Activated CD8-positive, alpha-beta memory T cell treated with anti-CD3 and anti-CD28 coated beads for 4 hours (primary cell): ENCODE data around the gene HAUS8.
"Not testable (repeated sequence)": the region's sequence is repeated elsewhere in the genome, so short reads cannot be mapped to it uniquely, and the experiment has no call there.

Source experiments
- DNase-seq, 2 donors: peaks; one replicate each; pipeline ENCODE4 v3.0.0-alpha.2; 2020; ENCODE audit warnings: low read depth in 2 of 2

HAUS8 gene

GRCh38 chr19:17101686-17102628 is 26.7 kb upstream of the HAUS8 start:
- no peak for DNase-seq

GRCh38 chr19:17098326-17098725 is 23.1 kb upstream of the HAUS8 start:
- no peak for DNase-seq

- DNase-seq = no peak
Observed at GRCh38 chr19:17097593-17098126, 22.4 kb upstream of the HAUS8 start.

- DNase-seq = no peak
Observed at GRCh38 chr19:17095141-17095919, 20.1 kb upstream of the HAUS8 start.

DNA sequence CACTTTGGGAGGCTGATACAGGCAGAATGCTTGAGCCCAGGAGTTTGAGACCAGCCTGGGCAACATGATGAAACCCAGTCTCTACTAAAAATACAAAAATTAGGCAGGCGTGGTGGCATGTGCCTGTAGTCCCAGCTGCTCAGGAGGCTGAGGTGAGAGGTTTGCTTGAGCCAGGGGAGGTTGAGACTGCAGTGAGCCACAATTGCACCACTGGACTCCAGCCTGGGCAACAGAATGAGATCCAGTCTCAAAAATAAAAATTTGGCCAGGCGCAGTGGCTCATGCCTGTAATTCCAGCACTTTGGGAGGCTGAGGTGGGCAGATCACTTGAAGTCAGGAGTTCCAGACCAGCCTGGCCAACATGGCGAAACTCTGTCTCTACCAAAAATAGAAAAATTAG is 19.4 kb upstream of the HAUS8 start:
- DNase-seq = not testable (repeated sequence)

DNA sequence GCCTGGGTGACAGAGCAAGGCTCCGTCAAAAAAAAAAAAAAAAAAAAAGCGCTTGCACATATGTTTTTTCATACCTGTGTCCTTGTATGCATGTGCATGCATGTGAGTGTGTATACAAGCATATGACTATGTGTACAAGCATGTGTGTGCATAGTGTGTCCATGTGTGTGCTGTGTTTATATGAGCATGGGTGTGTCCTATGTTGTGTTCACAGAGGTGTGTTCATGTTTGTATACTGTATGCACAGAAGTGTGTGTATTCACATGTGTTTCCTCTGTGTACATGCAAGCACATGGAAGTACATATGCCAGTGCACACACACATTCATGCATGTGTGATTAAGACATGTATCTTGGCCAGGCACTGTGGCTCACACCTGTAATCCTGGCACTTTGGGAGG is 17.4 kb upstream of the HAUS8 start:
- DNase-seq = no peak

GRCh38 chr19:17091758-17092333 is 16.6 kb upstream of the HAUS8 start:
- no peak for DNase-seq

- DNase-seq = peak; percentile 30 to 39
Observed at GRCh38 chr19:17090583-17090982, 15.3 kb upstream of the HAUS8 start.

- DNase-seq = no peak
Observed at GRCh38 chr19:17088552-17088951, 13.3 kb upstream of the HAUS8 start.

DNA sequence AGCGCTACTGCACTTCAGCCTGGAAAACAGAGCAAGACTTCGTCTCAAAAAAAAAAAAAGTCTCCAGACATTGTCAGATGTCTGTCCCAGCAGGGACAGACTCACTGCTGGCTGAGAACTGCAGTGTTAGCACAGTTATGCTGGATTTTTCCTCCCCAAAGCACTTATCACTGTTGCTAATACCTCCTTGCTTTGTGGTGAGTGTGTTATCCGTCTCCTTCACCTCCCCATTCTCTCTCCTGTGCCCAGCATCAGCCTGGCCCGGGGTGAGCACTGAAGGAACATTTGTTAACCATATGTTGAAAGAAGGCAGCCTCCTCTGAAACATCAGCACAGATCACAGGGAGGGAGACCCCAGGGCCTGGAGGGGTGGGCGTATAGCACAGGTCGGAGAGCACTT is 11.6 kb upstream of the HAUS8 start:
- DNase-seq = no peak

- DNase-seq = no peak
Observed at GRCh38 chr19:17086120-17086519, 10.9 kb upstream of the HAUS8 start.

DNA sequence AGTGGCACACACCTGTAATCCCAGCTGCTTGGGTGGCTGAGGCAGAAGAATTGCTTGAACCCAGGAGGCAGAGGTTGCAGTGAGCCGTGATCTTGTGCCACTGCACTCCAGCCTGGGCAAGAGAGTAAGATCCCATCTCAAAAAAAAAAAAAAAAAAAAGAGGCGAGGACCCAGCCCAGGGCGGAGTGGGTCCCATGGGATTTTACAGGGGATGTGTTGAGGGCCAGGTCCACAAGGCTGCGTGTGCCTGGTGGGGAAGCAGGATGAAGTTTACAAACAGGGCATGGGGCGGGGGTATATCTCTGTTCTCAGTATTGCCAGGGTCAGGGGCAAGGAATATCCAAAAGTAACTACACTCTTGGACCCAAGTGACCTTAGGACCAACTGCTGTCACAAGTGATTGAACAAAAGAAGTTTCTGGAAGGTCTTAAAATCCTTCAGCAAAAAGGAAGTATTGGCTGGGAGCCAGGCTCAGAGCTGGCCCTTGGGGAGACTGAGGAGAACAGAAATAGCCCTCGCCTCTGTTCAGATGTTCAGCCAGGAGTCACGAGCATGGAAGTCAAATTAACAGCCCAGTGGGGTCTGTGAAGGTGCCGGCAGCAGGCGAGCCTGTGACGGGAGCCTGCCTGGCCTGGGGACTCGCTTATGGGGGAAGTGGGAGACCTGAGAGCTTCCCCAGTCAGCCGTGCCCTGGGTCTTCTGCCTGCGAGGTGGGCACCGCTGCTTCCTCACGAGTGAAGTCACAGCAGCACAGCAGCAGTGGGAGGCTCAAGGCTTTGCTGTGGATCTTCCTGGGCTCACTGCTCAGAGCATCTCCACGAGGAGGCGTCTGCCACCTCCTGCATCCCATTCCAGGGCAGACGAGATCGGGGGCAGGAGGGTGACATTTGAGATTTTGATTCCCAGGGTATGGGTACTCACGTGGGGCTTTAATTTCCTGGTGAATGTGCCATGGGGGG is 6.7 kb upstream of the HAUS8 start:
- no peak for DNase-seq

DNA sequence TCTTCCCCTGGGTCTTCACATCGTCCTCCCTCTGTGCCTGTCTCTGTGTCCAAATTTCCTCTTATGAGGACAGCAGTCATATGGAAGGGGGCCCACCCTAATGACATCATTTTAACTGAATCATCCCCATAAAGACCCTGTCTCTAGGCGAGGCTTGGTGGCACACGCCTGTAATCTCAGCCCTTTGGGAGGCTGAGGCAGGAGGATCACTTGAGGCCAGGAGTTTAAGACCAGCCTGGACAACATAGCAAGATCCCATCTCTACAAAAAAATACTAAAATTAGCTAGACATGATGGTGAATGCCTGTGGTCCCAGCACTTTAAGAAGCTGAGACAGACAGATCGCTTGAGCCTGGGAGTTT is 5.2 kb upstream of the HAUS8 start:
- no peak for DNase-seq

GRCh38 chr19:17079710-17080439 is 4.6 kb upstream of the HAUS8 start:
- peak; percentile 36 to 52 for DNase-seq

- DNase-seq = no peak
Observed at GRCh38 chr19:17078920-17079709, 3.9 kb upstream of the HAUS8 start.

DNA sequence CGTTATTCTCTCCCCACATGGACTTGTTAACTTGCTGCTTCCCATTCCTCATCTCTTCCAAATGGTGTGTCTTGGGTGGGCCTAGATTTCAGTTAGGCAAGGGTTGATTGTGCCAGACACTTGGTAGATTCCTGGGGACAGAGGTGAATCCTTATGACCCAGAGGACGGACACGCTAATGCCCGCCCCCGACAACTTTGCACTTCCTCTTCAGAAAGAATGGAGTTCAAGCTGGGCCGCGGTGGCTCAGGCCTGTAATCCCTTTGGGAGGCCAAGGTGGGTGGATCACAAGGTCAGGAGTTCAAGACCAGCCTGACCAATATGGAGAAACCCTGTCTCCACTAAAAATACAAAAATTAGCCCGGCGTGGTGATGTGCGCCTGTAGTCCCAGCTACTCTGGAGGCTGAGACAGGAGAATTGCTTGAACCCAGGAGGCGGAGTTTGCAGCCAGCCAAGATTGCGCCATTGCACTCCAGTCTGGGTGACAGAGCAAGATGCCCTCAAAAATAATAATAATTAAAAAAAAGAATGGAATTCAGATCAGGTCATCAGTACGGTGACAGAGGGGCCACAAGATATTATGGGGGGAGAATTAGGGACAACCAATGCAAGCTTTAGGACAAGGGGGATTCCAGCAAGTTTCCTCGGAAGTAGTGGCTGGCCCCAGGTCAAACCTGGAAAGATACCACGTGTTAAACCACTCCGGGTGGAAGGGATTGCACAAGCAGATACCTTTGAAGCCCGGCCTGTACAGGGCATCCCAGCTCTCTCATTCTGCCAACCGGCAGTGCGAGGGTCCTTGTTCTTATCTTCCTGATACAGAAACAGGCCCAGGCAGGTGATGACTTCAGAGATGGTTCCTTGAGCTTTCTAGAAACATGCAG is 3.0 kb upstream of the HAUS8 start:
- no peak for DNase-seq

GRCh38 chr19:17077447-17078028 is 2.3 kb upstream of the HAUS8 start:
- DNase-seq = no peak

GRCh38 chr19:17076543-17076991 is 1.3 kb upstream of the HAUS8 start:
- no peak for DNase-seq
